CD8-positive, alpha-beta memory T cell (primary cell): ENCODE measurements around the gene MAGI2. TPM values are rescaled to one million over a fixed set of nuclear protein-coding genes. Genes with fewer than 3 reads are reported as not detected.

Source experiments
- CTCF ChIA-PET: fragments of 350-600 bp; sonication (Branson Sonifier 250); formaldehyde crosslinking; loops from one replicate; lab custom pipeline; 2021; ENCODE audit warnings: antibody characterized with exemption; lab: Charles Lee
- POLR2A ChIA-PET: fragments of 350-600 bp; sonication (Branson Sonifier 250); formaldehyde crosslinking; loops from one replicate; lab custom pipeline; 2021; ENCODE audit warnings: antibody characterized with exemption; lab: Charles Lee
- DNase-seq, 5 donors: peaks; one replicate each; pipeline versions ENCODE4 v3.0.0 to v3.0.0-alpha.2; 2020 to 2022; ENCODE audit warnings: mixed read lengths in 1 of 5
- H3K27ac ChIP-seq: one replicate; pipeline ENCODE4 v1.7.0; 2013; ENCODE audit warnings: low read depth, mild to moderate bottlenecking, low read length, moderate library complexity
- H3K27me3 ChIP-seq: 2 replicates; pipeline ENCODE4 v1.7.0; 2013; ENCODE audit warnings: low read length, mild to moderate bottlenecking; ENCODE audit not compliant: insufficient read depth, poor library complexity, severe bottlenecking
- H3K36me3 ChIP-seq: 2 replicates; pipeline ENCODE4 v1.7.0; 2013; ENCODE audit warnings: mild to moderate bottlenecking, low read length, moderate library complexity; ENCODE audit not compliant: insufficient read depth
- H3K4me1 ChIP-seq: 2 replicates; pipeline ENCODE4 v1.7.0; 2013; ENCODE audit warnings: mild to moderate bottlenecking, low read length, moderate library complexity; ENCODE audit not compliant: insufficient read depth
- H3K4me3 ChIP-seq: 2 replicates; pipeline ENCODE4 v1.7.0; 2013; ENCODE audit warnings: mild to moderate bottlenecking, low read length
- H3K9me3 ChIP-seq: 2 replicates; pipeline ENCODE4 v1.7.0; 2013; ENCODE audit warnings: mild to moderate bottlenecking, low read length
- H3K27ac Mint-ChIP-seq, 8 donors: one replicate each; pipeline ENCODE4 v1.8.0; 2020 to 2021; ENCODE audit warnings: mixed read lengths in 8 of 8, mild to moderate bottlenecking in 6 of 8, inconsistent platforms in 3 of 8, moderate library complexity in 3 of 8
- H3K27me3 Mint-ChIP-seq, 2 donors: one replicate each; pipeline ENCODE4 v1.8.0; 2020 to 2021; ENCODE audit warnings: mixed read lengths in 2 of 2, mild to moderate bottlenecking in 1 of 2, moderate library complexity in 1 of 2
- H3K36me3 Mint-ChIP-seq, 3 donors: one replicate each; pipeline ENCODE4 v1.8.0; 2020 to 2021; ENCODE audit warnings: mixed read lengths in 3 of 3, inconsistent platforms in 1 of 3, mild to moderate bottlenecking in 1 of 3
- H3K4me1 Mint-ChIP-seq, 3 donors: one replicate each; pipeline ENCODE4 v1.8.0; 2020 to 2021; ENCODE audit warnings: mixed read lengths in 3 of 3, inconsistent platforms in 1 of 3, mild to moderate bottlenecking in 1 of 3
- H3K4me3 Mint-ChIP-seq, 7 donors: one replicate each; pipeline ENCODE4 v1.8.0; 2020 to 2021; ENCODE audit warnings: mixed read lengths in 7 of 7, mild to moderate bottlenecking in 6 of 7, moderate library complexity in 4 of 7, inconsistent platforms in 2 of 7
- H3K9me3 Mint-ChIP-seq, 5 donors: one replicate each; pipeline ENCODE4 v1.8.0; 2020 to 2022; ENCODE audit warnings: mixed read lengths in 5 of 5, mild to moderate bottlenecking in 3 of 5, moderate library complexity in 2 of 5, inconsistent platforms in 1 of 5
- polyA plus RNA-seq: library from polyadenylated mRNA; unstranded; fragments of 300-500 nt; fragmentation: Illumina TruSeq; gene quantifications from one replicate; pipeline ENCODE4 v1.2.3, GENCODE V29; 2021
- total RNA-seq, 2 experiments: library from RNA; stranded (reverse); gene quantifications; one replicate each; pipeline ENCODE4 v1.2.3, GENCODE V29; 2021

The MAGI2 gene
- total and polyA plus RNA-seq, 3 experiments from 2014 or later, result 0.26 to 0.33 TPM; not detected in 1

DNA sequence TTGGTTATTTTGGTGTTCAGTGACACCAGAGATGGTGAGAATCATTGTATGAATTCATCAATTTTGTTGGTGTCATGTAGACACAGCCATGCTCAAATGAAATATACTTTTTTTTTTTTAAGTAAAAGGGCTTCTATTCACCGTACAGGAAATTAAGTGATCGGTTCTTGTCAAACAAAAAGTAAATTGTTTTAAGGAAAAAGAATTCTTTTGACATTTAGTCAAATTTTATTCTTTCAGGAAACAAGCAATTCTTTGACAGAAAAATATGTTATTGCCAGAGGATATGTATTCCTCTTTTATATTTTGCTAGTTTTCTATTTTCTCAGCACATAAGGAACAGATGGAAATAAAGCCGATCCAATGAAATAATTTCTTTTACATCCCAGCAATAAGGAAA, 551.9 kb downstream of the MAGI2 start:
- no peak for DNase-seq
- Histone ChIP-seq H3K27ac (no peak overlapping the region), H3K4me1 (no peaks in the 10 kb centered on the region), H3K4me3 (no peak overlapping the region), H3K36me3 (no peaks in the 10 kb centered on the region), H3K9me3 (no peaks in the 10 kb centered on the region), H3K27me3 (no peaks in the 10 kb centered on the region)
- POLR2A ChIA-PET, result no interaction called here
- peaks cover 6 to 21% (median 12%) of the 10 kb centered on the region in 5 donors for H3K9me3 Mint-ChIP-seq
- CTCF ChIA-PET, result no interaction called here
- no peaks in the 10 kb centered on the region for H3K27me3 Mint-ChIP-seq
- no peak overlapping the region for H3K4me3 Mint-ChIP-seq
- no peaks in the 10 kb centered on the region for H3K36me3 Mint-ChIP-seq
- H3K4me1 Mint-ChIP-seq, result no peaks in the 10 kb centered on the region
- no peak overlapping the region for H3K27ac Mint-ChIP-seq

DNA sequence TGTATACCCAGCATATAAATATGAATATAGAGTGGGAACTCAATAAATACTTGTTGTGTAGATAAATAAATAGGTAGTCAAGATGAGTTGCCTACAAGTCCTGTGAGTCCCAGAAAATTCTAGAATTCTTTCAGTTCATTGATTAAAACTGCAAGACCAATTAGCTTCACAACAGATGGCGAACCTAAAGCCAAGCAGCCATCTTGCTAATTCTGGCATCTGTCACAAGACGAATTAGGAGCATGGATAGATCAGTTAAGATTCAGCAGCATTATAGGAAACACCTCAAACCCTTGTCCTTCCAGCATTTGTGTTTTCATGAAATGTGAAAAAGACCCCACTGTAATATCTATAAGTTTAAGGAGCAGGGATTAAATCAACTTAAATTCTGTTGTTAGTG, 552.7 kb downstream of the MAGI2 start:
- DNase-seq, result no peak
- Histone ChIP-seq H3K4me1 (no peaks in the 10 kb centered on the region), H3K4me3 (no peak overlapping the region), H3K9me3 (no peaks in the 10 kb centered on the region), H3K27me3 (no peaks in the 10 kb centered on the region), H3K36me3 (no peaks in the 10 kb centered on the region), H3K27ac (no peak overlapping the region)
- no peaks in the 10 kb centered on the region for H3K4me1 Mint-ChIP-seq
- no peak overlapping the region for H3K27ac Mint-ChIP-seq
- H3K27me3 Mint-ChIP-seq, result no peaks in the 10 kb centered on the region
- no peaks in the 10 kb centered on the region for H3K36me3 Mint-ChIP-seq
- POLR2A ChIA-PET, result no interaction called here
- H3K9me3 Mint-ChIP-seq, result peaks cover 6 to 19% (median 10%) of the 10 kb centered on the region in 5 donors
- CTCF ChIA-PET, result no interaction called here
- no peak overlapping the region for H3K4me3 Mint-ChIP-seq

DNA sequence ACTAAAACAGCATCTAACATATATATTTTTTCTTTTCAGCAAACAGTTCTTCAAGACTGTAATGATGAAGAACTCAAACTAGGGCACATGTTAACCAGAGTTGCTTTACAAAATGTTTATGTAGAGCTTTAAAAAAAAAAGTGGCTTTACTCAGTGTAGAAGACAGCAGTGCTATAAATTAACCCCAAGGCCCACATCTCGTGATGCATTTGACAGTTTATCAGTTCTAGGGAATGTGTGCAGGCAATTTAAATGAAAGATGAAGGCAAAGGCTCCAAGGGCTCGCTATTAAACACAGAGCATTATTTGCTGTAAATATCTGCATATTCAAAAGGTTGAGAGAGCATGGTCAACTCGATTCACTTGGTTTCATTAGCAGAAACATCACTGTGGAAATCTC, 558.1 kb downstream of the MAGI2 start:
- no peaks in the 10 kb centered on the region for H3K27me3 Mint-ChIP-seq
- no peaks in the 10 kb centered on the region for H3K9me3 ChIP-seq
- no peaks in the 10 kb centered on the region for H3K36me3 ChIP-seq
- H3K27ac ChIP-seq, result no peak overlapping the region
- H3K4me1 ChIP-seq, result no peaks in the 10 kb centered on the region
- H3K27me3 ChIP-seq, result no peaks in the 10 kb centered on the region
- no peaks in the 10 kb centered on the region for H3K36me3 Mint-ChIP-seq
- POLR2A ChIA-PET, result no interaction called here
- no peak overlapping the region for H3K4me3 Mint-ChIP-seq
- CTCF ChIA-PET, result no interaction called here
- DNase-seq, result no peak
- peaks cover 2 to 13% (median 4%) of the 10 kb centered on the region in 5 donors for H3K9me3 Mint-ChIP-seq
- no peak overlapping the region for H3K4me3 ChIP-seq
- H3K4me1 Mint-ChIP-seq, result no peaks in the 10 kb centered on the region
- H3K27ac Mint-ChIP-seq, result no peak overlapping the region

DNA sequence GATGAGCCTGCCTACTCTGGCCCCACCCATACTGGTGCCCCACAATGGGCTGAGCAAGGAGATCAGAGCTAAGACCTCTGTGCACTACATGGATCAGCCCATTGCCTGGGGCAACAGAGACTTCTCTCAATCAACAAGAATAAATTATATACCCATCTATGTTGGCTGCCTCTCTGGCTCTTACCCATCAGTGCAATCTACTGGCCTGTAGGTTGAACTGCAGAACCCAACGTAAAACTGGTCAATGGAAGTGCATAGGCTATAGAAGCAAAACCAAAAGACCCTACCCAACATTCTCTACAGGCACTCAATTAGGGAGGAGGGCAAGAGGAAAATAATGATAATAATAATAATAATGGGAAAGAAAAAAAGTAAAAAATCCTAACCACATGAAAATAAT, 574.3 kb downstream of the MAGI2 start:
- H3K4me3 ChIP-seq, result no peak overlapping the region
- H3K4me3 Mint-ChIP-seq, result no peak overlapping the region
- no peaks in the 10 kb centered on the region for H3K4me1 Mint-ChIP-seq
- POLR2A ChIA-PET, result no interaction called here
- no peaks in the 10 kb centered on the region for H3K27me3 Mint-ChIP-seq
- DNase-seq, result no peak
- CTCF ChIA-PET, result no interaction called here
- no peaks in the 10 kb centered on the region for H3K9me3 ChIP-seq
- no peaks in the 10 kb centered on the region for H3K36me3 Mint-ChIP-seq
- H3K27ac ChIP-seq, result no peak overlapping the region
- H3K36me3 ChIP-seq, result no peaks in the 10 kb centered on the region
- H3K27ac Mint-ChIP-seq, result no peak overlapping the region
- peaks cover 14 to 47% (median 18%) of the 10 kb centered on the region in 5 donors for H3K9me3 Mint-ChIP-seq
- H3K4me1 ChIP-seq, result no peaks in the 10 kb centered on the region
- H3K27me3 ChIP-seq, result no peaks in the 10 kb centered on the region

DNA sequence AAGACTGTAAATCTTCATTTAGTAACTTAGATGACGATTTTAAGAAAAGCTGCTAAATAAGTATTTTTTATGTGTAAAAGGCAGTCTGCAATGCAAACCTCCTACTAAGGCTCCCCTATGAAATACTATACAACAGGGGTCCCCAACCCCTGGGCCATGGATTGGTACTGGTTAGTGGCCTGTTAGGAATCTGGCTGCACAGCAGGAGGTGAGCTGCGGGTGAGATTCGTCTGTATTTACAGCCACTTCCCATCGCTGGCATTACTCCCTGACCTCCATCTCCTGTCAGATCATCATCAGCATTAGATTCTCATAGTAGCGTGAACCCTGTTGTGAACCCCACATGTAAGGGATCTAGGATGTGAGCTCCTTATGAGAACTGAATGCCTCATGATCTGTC, 580.4 kb downstream of the MAGI2 start:
- Histone ChIP-seq H3K9me3 (no peaks in the 10 kb centered on the region), H3K4me1 (no peaks in the 10 kb centered on the region), H3K27ac (no peak overlapping the region), H3K27me3 (no peaks in the 10 kb centered on the region), H3K36me3 (no peaks in the 10 kb centered on the region), H3K4me3 (no peak overlapping the region)
- H3K36me3 Mint-ChIP-seq, result no peaks in the 10 kb centered on the region
- no peaks in the 10 kb centered on the region for H3K4me1 Mint-ChIP-seq
- no peak for DNase-seq
- no peak overlapping the region for H3K27ac Mint-ChIP-seq
- H3K4me3 Mint-ChIP-seq, result no peak overlapping the region
- ChIA-PET CTCF (no interaction called here), POLR2A (no interaction called here)
- H3K27me3 Mint-ChIP-seq, result no peaks in the 10 kb centered on the region
- peaks cover 6 to 34% (median 6%) of the 10 kb centered on the region in 5 donors for H3K9me3 Mint-ChIP-seq

DNA sequence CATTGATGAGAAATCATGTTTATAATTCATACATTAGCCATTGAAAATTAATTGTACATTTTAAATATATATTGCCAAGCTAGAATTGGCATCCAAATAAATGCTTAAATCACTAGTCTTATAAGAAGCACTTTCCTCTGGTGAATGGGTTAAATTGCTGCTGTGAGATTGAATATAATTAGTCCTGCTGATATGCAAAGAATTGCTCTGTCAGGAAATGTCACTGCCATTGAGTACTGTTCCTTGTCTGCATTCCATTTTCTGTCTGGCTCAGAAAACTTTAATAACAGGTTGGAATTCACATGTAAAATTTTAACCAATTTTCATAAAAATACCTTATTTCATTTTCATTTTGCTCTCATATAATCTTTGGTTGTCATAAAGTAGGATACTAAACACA, 589.1 kb downstream of the MAGI2 start:
- Histone ChIP-seq H3K4me3 (no peak overlapping the region), H3K9me3 (no peaks in the 10 kb centered on the region), H3K27ac (no peak overlapping the region), H3K27me3 (no peaks in the 10 kb centered on the region), H3K36me3 (no peaks in the 10 kb centered on the region), H3K4me1 (no peaks in the 10 kb centered on the region)
- no peak overlapping the region for H3K27ac Mint-ChIP-seq
- H3K4me1 Mint-ChIP-seq, result no peaks in the 10 kb centered on the region
- no peaks in the 10 kb centered on the region for H3K36me3 Mint-ChIP-seq
- ChIA-PET POLR2A (no interaction called here), CTCF (no interaction called here)
- no peaks in the 10 kb centered on the region for H3K27me3 Mint-ChIP-seq
- H3K9me3 Mint-ChIP-seq, result peaks cover 11 to 14% (median 12%) of the 10 kb centered on the region in 5 donors
- H3K4me3 Mint-ChIP-seq, result no peak overlapping the region
- no peak for DNase-seq

DNA sequence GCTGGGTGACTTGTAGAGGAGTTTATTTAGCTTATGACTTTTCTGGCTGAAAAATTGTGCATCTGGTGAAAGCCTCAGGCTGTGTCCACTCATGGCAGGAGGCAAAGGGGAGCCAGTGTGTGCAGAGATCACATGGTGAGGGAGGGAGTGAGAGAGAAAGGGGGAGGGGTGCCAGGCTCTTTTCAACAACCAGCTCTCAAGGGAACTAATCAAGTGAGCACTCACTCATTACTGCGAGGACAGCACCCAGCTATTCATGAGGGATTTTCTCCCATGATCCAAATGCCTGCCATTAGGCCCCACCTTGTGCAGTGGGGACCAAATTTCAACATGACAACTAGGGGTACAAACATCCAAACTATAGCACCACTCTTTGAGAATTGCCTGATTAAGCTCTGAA, 590.2 kb downstream of the MAGI2 start:
- no peak overlapping the region for H3K27ac Mint-ChIP-seq
- no peaks in the 10 kb centered on the region for H3K36me3 ChIP-seq
- no peaks in the 10 kb centered on the region for H3K27me3 Mint-ChIP-seq
- H3K4me1 ChIP-seq, result no peaks in the 10 kb centered on the region
- no peak overlapping the region for H3K4me3 Mint-ChIP-seq
- H3K27ac ChIP-seq, result no peak overlapping the region
- no peak for DNase-seq
- H3K9me3 ChIP-seq, result no peaks in the 10 kb centered on the region
- no peaks in the 10 kb centered on the region for H3K4me1 Mint-ChIP-seq
- ChIA-PET CTCF (no interaction called here), POLR2A (no interaction called here)
- H3K9me3 Mint-ChIP-seq, result peaks cover 11 to 18% (median 14%) of the 10 kb centered on the region in 5 donors
- H3K4me3 ChIP-seq, result no peak overlapping the region
- H3K36me3 Mint-ChIP-seq, result no peaks in the 10 kb centered on the region
- H3K27me3 ChIP-seq, result no peaks in the 10 kb centered on the region

DNA sequence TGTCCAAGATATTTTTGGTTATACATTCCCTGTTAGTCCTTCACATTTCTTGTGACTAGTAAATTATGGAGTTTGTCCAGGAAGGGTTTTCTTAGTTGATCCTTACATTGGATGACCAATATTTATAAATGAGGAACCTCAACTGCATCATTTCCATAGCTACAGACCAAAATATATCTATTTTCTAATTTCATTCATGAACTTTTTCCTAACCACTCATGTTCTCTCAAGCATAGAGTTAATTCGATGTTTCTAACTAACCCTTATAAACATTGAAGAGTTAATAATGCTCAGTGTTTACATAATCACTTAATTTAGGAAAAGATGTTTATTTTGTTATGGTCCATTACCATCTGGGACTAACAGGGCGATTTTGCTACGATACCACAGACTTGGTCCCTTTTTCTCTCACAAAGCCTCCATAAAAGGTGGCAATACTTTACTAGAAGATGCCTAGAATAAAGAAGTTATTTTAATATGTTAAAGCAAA, 591.0 kb downstream of the MAGI2 start:
- Mint-ChIP-seq H3K36me3 (no peaks in the 10 kb centered on the region), H3K27ac (no peak overlapping the region)

DNA sequence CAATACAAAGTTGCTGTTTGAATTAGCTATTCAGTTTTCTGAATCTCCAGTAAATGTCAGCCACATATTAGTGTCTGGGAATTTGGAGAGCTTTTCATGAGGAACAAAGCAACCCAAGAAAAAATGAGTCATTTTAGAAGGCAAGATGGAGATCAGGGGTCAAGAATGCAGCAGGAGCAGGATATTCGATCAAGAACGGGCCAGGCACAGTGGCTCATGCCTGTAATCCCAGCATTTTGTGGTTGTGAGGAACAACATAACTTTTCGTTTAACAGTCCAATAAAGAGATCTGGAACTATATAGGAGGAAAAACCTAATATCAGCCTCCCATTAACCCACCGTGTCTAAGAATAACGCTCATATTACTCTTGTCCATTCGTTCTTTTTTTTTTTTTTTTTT, 600.5 kb downstream of the MAGI2 start:
- POLR2A ChIA-PET, result no interaction called here
- no peak overlapping the region for H3K4me3 Mint-ChIP-seq
- CTCF ChIA-PET, result no interaction called here

More for the DNA sequence above, 591.0 kb downstream of the MAGI2 start:
- H3K27ac ChIP-seq, result no peak overlapping the region
- ChIA-PET POLR2A (no interaction called here), CTCF (no interaction called here)
- no peak overlapping the region for H3K4me3 ChIP-seq
- H3K9me3 Mint-ChIP-seq, result peaks cover 16 to 22% (median 19%) of the 10 kb centered on the region in 5 donors
- no peak overlapping the region for H3K4me3 Mint-ChIP-seq
- H3K4me1 ChIP-seq, result no peaks in the 10 kb centered on the region
- H3K27me3 ChIP-seq, result no peaks in the 10 kb centered on the region
- H3K36me3 ChIP-seq, result no peaks in the 10 kb centered on the region
- DNase-seq, result no peak
- no peaks in the 10 kb centered on the region for H3K27me3 Mint-ChIP-seq
- H3K4me1 Mint-ChIP-seq, result no peaks in the 10 kb centered on the region
- H3K9me3 ChIP-seq, result no peaks in the 10 kb centered on the region

More for the DNA sequence above, 600.5 kb downstream of the MAGI2 start:
- Mint-ChIP-seq H3K27ac (no peak overlapping the region), H3K36me3 (no peaks in the 10 kb centered on the region), H3K9me3 (peaks cover 0 to 24% (median 6%) of the 10 kb centered on the region in 5 donors), H3K27me3 (no peaks in the 10 kb centered on the region), H3K4me1 (no peaks in the 10 kb centered on the region)
- Histone ChIP-seq H3K36me3 (no peaks in the 10 kb centered on the region), H3K4me3 (no peak overlapping the region), H3K4me1 (no peaks in the 10 kb centered on the region), H3K27ac (no peak overlapping the region), H3K9me3 (no peaks in the 10 kb centered on the region), H3K27me3 (no peaks in the 10 kb centered on the region)
- no peak for DNase-seq
